ENCODE results near the gene EPS8L1. TPM values are rescaled to one million over a fixed set of nuclear protein-coding genes. Genes with fewer than 3 reads are reported as not detected.

EPS8L1 gene
- polyA plus RNA-seq, 1 of the 3 experiments (the other 2 are of a cell fraction), result 12.9 TPM

GRCh38 chr19:55119053-55119452 lies 43.4 kb downstream of the EPS8L1 start:
- no peak overlapping the region for H3K4me3 ChIP-seq (ENCODE audit: low read depth in 2 of 2, low read length in 1 of 2)
- H3K9me3 ChIP-seq, result no peaks in the 10 kb centered on the region
- peaks cover 9 to 22% of the 10 kb centered on the region in 2 experiments; a peak in 3 of 4 replicates for H3K4me1 ChIP-seq (ENCODE audit: control insufficient read depth in 1 of 2, insufficient read depth in 2 of 2, low read depth in 1 of 2, low read length in 1 of 2)
- peaks cover 31% of the 10 kb centered on the region for H3K79me2 ChIP-seq (ENCODE audit: insufficient read depth)
- H4K20me1 ChIP-seq (ENCODE audit: insufficient read depth), result peaks cover 26% of the 10 kb centered on the region
- H2AFZ ChIP-seq (ENCODE audit: low read depth), result no peak overlapping the region
- ChIA-PET CTCF (interaction anchor here (2.1 to 6.2 kb wide), 4 partner anchors 14 to 41 kb away, joined by 8 to 38 read pairs (median 8); no protein-coding TSS in a partner anchor), POLR2A (no interaction called here)
- no peak overlapping the region for H3K4me2 ChIP-seq
- H3K9ac ChIP-seq, result no peak overlapping the region
- no peak overlapping the region for H3K27ac ChIP-seq (ENCODE audit: low read depth in 2 of 2, low read length in 1 of 2)
- WGBS (ENCODE audit: low lambda C conversion rate), result 96% methylated on average over 14 of the region's 14 CpGs
- DNase-seq, result no peak
- H3K36me3 ChIP-seq (replicated peaks in 1 of 2; ENCODE audit: control insufficient read depth in 1 of 2, insufficient read depth in 2 of 2, low read length in 1 of 2), result no peaks in the 10 kb centered on the region
- TF ChIP-seq, protein P1, sequence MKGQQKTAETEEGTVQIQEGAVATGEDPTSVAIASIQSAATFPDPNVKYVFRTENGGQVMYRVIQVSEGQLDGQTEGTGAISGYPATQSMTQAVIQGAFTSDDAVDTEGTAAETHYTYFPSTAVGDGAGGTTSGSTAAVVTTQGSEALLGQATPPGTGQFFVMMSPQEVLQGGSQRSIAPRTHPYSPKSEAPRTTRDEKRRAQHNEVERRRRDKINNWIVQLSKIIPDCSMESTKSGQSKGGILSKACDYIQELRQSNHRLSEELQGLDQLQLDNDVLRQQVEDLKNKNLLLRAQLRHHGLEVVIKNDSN (IDR thresholded peaks at IDR 0.05; ENCODE audit: borderline replicate concordance, low read depth), result no peak
- TF ChIP-seq NRF1 (IDR thresholded peaks at IDR 0.05; ENCODE audit: low read depth, low read length) (no peak), YY1 (IDR thresholded peaks at IDR 0.05; ENCODE audit: low read depth) (no peak), RAD21 (IDR thresholded peaks at IDR 0.05; ENCODE audit: low read length) (no peak), GATA2 (CRISPR knock-in tag; IDR thresholded peaks at IDR 0.05) (no peak), RCOR1 (IDR thresholded peaks at IDR 0.05; ENCODE audit: low read length) (no peak), CTCF (IDR thresholded peaks at IDR 0.05) (no peak), FOXM1 (IDR thresholded peaks at IDR 0.05; ENCODE audit: low read depth) (no peak), RXRA (IDR thresholded peaks at IDR 0.05; ENCODE audit: borderline replicate concordance, low read depth) (no peak), MAX (IDR thresholded peaks at IDR 0.05; ENCODE audit: low read depth) (no peak), GABPA (IDR thresholded peaks at IDR 0.05; ENCODE audit: low read depth) (no peak), CHD2 (IDR thresholded peaks at IDR 0.05; ENCODE audit: low read length, partially characterized antibody) (no peak), TEAD4 (IDR thresholded peaks at IDR 0.05; ENCODE audit: borderline replicate concordance, insufficient read depth) (no peak), TCF12 (IDR thresholded peaks at IDR 0.05) (no peak)
- TF ChIP-seq, protein P2, sequence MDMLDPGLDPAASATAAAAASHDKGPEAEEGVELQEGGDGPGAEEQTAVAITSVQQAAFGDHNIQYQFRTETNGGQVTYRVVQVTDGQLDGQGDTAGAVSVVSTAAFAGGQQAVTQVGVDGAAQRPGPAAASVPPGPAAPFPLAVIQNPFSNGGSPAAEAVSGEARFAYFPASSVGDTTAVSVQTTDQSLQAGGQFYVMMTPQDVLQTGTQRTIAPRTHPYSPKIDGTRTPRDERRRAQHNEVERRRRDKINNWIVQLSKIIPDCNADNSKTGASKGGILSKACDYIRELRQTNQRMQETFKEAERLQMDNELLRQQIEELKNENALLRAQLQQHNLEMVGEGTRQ (IDR thresholded peaks at IDR 0.05; ENCODE audit: borderline replicate concordance, low read depth, low read length), result no peak
- TF ChIP-seq, protein P3, sequence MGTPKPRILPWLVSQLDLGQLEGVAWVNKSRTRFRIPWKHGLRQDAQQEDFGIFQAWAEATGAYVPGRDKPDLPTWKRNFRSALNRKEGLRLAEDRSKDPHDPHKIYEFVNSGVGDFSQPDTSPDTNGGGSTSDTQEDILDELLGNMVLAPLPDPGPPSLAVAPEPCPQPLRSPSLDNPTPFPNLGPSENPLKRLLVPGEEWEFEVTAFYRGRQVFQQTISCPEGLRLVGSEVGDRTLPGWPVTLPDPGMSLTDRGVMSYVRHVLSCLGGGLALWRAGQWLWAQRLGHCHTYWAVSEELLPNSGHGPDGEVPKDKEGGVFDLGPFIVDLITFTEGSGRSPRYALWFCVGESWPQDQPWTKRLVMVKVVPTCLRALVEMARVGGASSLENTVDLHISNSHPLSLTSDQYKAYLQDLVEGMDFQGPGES (IDR thresholded peaks at IDR 0.05; ENCODE audit: low read depth, low read length), result no peak
- H3K9me2 ChIP-seq, result no peaks in the 10 kb centered on the region
- H3K27me3 ChIP-seq (ENCODE audit: insufficient read depth), result peaks cover 13% of the 10 kb centered on the region
- H3F3A ChIP-seq (replicated peaks; ENCODE audit: insufficient read depth), result peaks cover 5% of the 10 kb centered on the region
